Natural killer cell (primary cell): ENCODE measurements around the gene RGS14. TPM values are rescaled to one million over a fixed set of nuclear protein-coding genes. Genes with fewer than 3 reads are reported as not detected.

Source experiments
- ATAC-seq, 3 donors: fragments of 150-1000 bp in 2 of 3; fragments of 200-7000 bp in 1 of 3; cut with Tn5 transposase; 1 replicate in 1 of 3; 2 replicates in 2 of 3; pipeline ENCODE4 v1.10.0; 2021; ENCODE audit warnings: mild to moderate bottlenecking in 2 of 3, moderate library complexity in 2 of 3
- DNase-seq, 2 donors: peaks; one replicate each; pipeline versions ENCODE4 v3.0.0 to v3.0.0-alpha.2; 2013 to 2021; ENCODE audit warnings: mixed read lengths in 1 of 2
- H3K27ac ChIP-seq: one replicate; pipeline ENCODE4 v1.5.1; 2013; ENCODE audit warnings: mild to moderate bottlenecking, low read length
- H3K27me3 ChIP-seq: one replicate; pipeline ENCODE4 v1.6.1; 2013; ENCODE audit warnings: low read length; ENCODE audit not compliant: control insufficient read depth, insufficient read depth
- H3K36me3 ChIP-seq: one replicate; pipeline ENCODE4 v1.6.1; 2013; ENCODE audit warnings: low read length; ENCODE audit not compliant: control insufficient read depth, insufficient read depth
- H3K4me1 ChIP-seq: one replicate; pipeline ENCODE4 v1.6.1; 2013; ENCODE audit warnings: low read length; ENCODE audit not compliant: control insufficient read depth, insufficient read depth
- H3K4me3 ChIP-seq: one replicate; pipeline ENCODE4 v1.5.1; 2013; ENCODE audit warnings: low read length
- H3K9me3 ChIP-seq: one replicate; pipeline ENCODE4 v1.6.1; 2013; ENCODE audit warnings: low read length; ENCODE audit not compliant: control insufficient read depth, insufficient read depth
- H3K27ac Mint-ChIP-seq, 2 donors: one replicate each; pipeline ENCODE4 v1.8.0; 2022; ENCODE audit warnings: mild to moderate bottlenecking in 2 of 2, mixed read lengths in 2 of 2, moderate library complexity in 1 of 2
- H3K27me3 Mint-ChIP-seq, 2 donors: one replicate each; pipeline ENCODE4 v1.8.0; 2022; ENCODE audit warnings: low read depth in 2 of 2, mixed read lengths in 2 of 2
- H3K36me3 Mint-ChIP-seq: one replicate; pipeline ENCODE4 v1.8.0; 2022; ENCODE audit warnings: mixed read lengths
- H3K4me1 Mint-ChIP-seq, 2 donors: one replicate each; pipeline ENCODE4 v1.8.0; 2022; ENCODE audit warnings: mixed read lengths in 2 of 2
- H3K4me3 Mint-ChIP-seq: one replicate; pipeline ENCODE4 v1.8.0; 2022; ENCODE audit warnings: mild to moderate bottlenecking, moderate library complexity, mixed read lengths
- H3K9me3 Mint-ChIP-seq, 2 donors: one replicate each; pipeline ENCODE4 v1.8.0; 2022; ENCODE audit warnings: mixed read lengths in 2 of 2
- CTCF ChIP-seq: fragments of 200-600 bp; IDR thresholded peaks from one replicate; pipeline ENCODE4 v1.8.0; 2022; ENCODE audit warnings: antibody characterized with exemption
- WGBS: methylation state at CpG from one replicate; pipeline ENCODE4 v1.1.7; 2013; ENCODE audit warnings: missing lambda C conversion rate; ENCODE audit not compliant: insufficient coverage; 5-methylcytosine and 5-hydroxymethylcytosine counted together
- intact Hi-C: fragments of 100-400 bp; cut with micrococcal nuclease; formaldehyde crosslinking; loops from one replicate; pipeline ENCODE4 v1.14.2; 2022
- total RNA-seq, 4 donors: library from RNA; stranded (reverse); fragments of 120-200 nt in 1 of 4; gene quantifications; one replicate each; pipeline versions ENCODE4 v1.2.3 to v1.2.4, GENCODE V29; 2013 to 2022

RGS14 gene
- total RNA-seq, 3 donors from 2014 or later (not counting 1 experiment from before 2014, with no cell fraction given): 57.3 to 87.0 (median 66.1) TPM

GRCh38 chr5:177367981-177368868 is 10.5 kb downstream of the RGS14 start:
- TF ChIP-seq CTCF: no peak
- Histone ChIP-seq H3K27ac (no peak overlapping the region), H3K9me3 (no peaks in the 10 kb centered on the region), H3K27me3 (no peaks in the 10 kb centered on the region), H3K4me1 (peaks cover 51% of the 10 kb centered on the region), H3K36me3 (peaks cover 67% of the 10 kb centered on the region), H3K4me3 (no peak overlapping the region)
- intact Hi-C loops: no loop called here
- Mint-ChIP-seq H3K9me3 (no peaks in the 10 kb centered on the region), H3K4me3 (no peak overlapping the region), H3K27ac (peak overlapping the region; percentile 70 to 79), H3K27me3 (no peaks in the 10 kb centered on the region), H3K4me1 (peaks cover 22 to 50% of the 10 kb centered on the region in 2 donors), H3K36me3 (no peaks in the 10 kb centered on the region)
- 96% methylated on average over 29 of the region's 29 CpGs for WGBS
- DNase-seq (no peak), ATAC-seq (no peak)

GRCh38 chr5:177368869-177369644 is 11.3 kb downstream of the RGS14 start:
- peak in 1 of 2 donors; percentile 65 for DNase-seq
- H3K9me3 ChIP-seq: no peaks in the 10 kb centered on the region
- peaks cover 52% of the 10 kb centered on the region for H3K4me1 ChIP-seq
- peak overlapping the region; percentile 70 to 79 for H3K27ac Mint-ChIP-seq
- H3K4me3 ChIP-seq: no peak overlapping the region
- H3K27me3 Mint-ChIP-seq: no peaks in the 10 kb centered on the region
- intact Hi-C loops: no loop called here
- TF ChIP-seq CTCF: peak; percentile 63
- H3K36me3 ChIP-seq: peaks cover 71% of the 10 kb centered on the region
- H3K36me3 Mint-ChIP-seq: no peaks in the 10 kb centered on the region
- peaks cover 22 to 46% of the 10 kb centered on the region in 2 donors for H3K4me1 Mint-ChIP-seq
- 80% methylated on average over 5 of the region's 5 CpGs for WGBS
- peak overlapping the region; percentile 21 for H3K4me3 Mint-ChIP-seq
- no peak overlapping the region for H3K27ac ChIP-seq
- no peaks in the 10 kb centered on the region for H3K9me3 Mint-ChIP-seq
- no peaks in the 10 kb centered on the region for H3K27me3 ChIP-seq
- ATAC-seq: peak in 1 of 3 donors; percentile 79

- DNase-seq: no peak
- Histone ChIP-seq H3K27me3 (no peaks in the 10 kb centered on the region), H3K27ac (no peak overlapping the region), H3K4me1 (peaks cover 47% of the 10 kb centered on the region), H3K36me3 (peaks cover 69% of the 10 kb centered on the region), H3K9me3 (no peaks in the 10 kb centered on the region), H3K4me3 (no peak overlapping the region)
- 88% methylated on average over 11 of the region's 11 CpGs for WGBS
- intact Hi-C loops: no loop called here
- H3K27me3 Mint-ChIP-seq: no peaks in the 10 kb centered on the region
- H3K36me3 Mint-ChIP-seq: no peaks in the 10 kb centered on the region
- TF ChIP-seq CTCF: no peak
- ATAC-seq: no peak
- no peak overlapping the region for H3K4me3 Mint-ChIP-seq
- peaks cover 22 to 41% of the 10 kb centered on the region in 2 donors for H3K4me1 Mint-ChIP-seq
- H3K9me3 Mint-ChIP-seq: no peaks in the 10 kb centered on the region
- H3K27ac Mint-ChIP-seq: peak overlapping the region; percentile 70 to 79
These were observed 12.1 kb downstream of the RGS14 start for GRCh38 chr5:177369645-177370440.
